GM23338 (cell line): Measurements from ENCODE around the gene ZNF385C. TPM values are rescaled to one million over a fixed set of nuclear protein-coding genes. Genes with fewer than 3 reads are reported as not detected.

ENCODE experiments used
- ATAC-seq: fragments of 200-7000 bp; cut with Tn5 transposase; 3 replicates; pipeline ENCODE4 v1.9.1; 2020
- DNase-seq: peaks from one replicate; pipeline ENCODE4 v3.0.0-alpha.2; 2015; ENCODE audit warnings: low spot score
- H2AFZ ChIP-seq: fragments of 200-600 bp; sonication (generic); 2 replicates; pipeline ENCODE4 v1.8.0; 2016; ENCODE audit warnings: antibody characterized with exemption, mild to moderate bottlenecking, moderate library complexity
- H3F3A ChIP-seq: fragments of 200-600 bp; sonication (generic); replicated peaks from 2 replicates; pipeline ENCODE4 v1.8.0; 2017; ENCODE audit warnings: antibody characterized with exemption, mixed run types, low read depth
- H3K27ac ChIP-seq: fragments of 200-600 bp; sonication (generic); 2 replicates; pipeline ENCODE4 v1.6.1; 2016; ENCODE audit warnings: low read depth
- H3K27me3 ChIP-seq: fragments of 200-600 bp; sonication (generic); 2 replicates; pipeline ENCODE4 v1.8.0; 2016; ENCODE audit warnings: mild to moderate bottlenecking, mixed run types, moderate library complexity; ENCODE audit not compliant: insufficient read depth
- H3K36me3 ChIP-seq: fragments of 200-600 bp; sonication (generic); 2 replicates; pipeline ENCODE4 v1.8.0; 2016; ENCODE audit warnings: mild to moderate bottlenecking; ENCODE audit not compliant: insufficient read depth
- H3K4me1 ChIP-seq: fragments of 200-600 bp; sonication (generic); 2 replicates; pipeline ENCODE4 v1.8.0; 2016; ENCODE audit warnings: mild to moderate bottlenecking, moderate library complexity; ENCODE audit not compliant: insufficient read depth
- H3K4me2 ChIP-seq: fragments of 200-600 bp; sonication (generic); 2 replicates; pipeline ENCODE4 v1.7.1; 2017; ENCODE audit warnings: mixed run types
- H3K4me3 ChIP-seq: fragments of 200-600 bp; sonication (generic); 2 replicates; pipeline ENCODE4 v1.6.1; 2016; ENCODE audit warnings: mixed run types
- H3K79me2 ChIP-seq: fragments of 200-600 bp; sonication (generic); replicated peaks from 2 replicates; pipeline ENCODE4 v1.8.0; 2017; ENCODE audit warnings: mild to moderate bottlenecking; ENCODE audit not compliant: insufficient read depth
- H3K9me2 ChIP-seq: fragments of 200-600 bp; sonication (generic); 2 replicates; pipeline ENCODE4 v1.8.0; 2017; ENCODE audit not compliant: insufficient read depth
- H4K20me1 ChIP-seq: fragments of 200-600 bp; sonication (generic); replicated peaks from 2 replicates; pipeline ENCODE4 v1.8.0; 2017; ENCODE audit warnings: mild to moderate bottlenecking; ENCODE audit not compliant: insufficient read depth
- H3K27ac Mint-ChIP-seq: 2 replicates; pipeline ENCODE4 v1.8.0; 2020; ENCODE audit warnings: inconsistent platforms, mild to moderate bottlenecking, moderate library complexity, mixed read lengths
- H3K27me3 Mint-ChIP-seq: 3 replicates; pipeline ENCODE4 v1.8.0; 2022; ENCODE audit warnings: low read depth, mild to moderate bottlenecking, moderate library complexity, mixed read lengths, inconsistent platforms; ENCODE audit not compliant: insufficient read depth, poor library complexity
- H3K36me3 Mint-ChIP-seq: 3 replicates; pipeline ENCODE4 v1.8.0; 2021; ENCODE audit warnings: low read depth, mild to moderate bottlenecking, inconsistent platforms, moderate library complexity, mixed read lengths
- H3K4me1 Mint-ChIP-seq: 3 replicates; pipeline ENCODE4 v1.8.0; 2020; ENCODE audit warnings: mild to moderate bottlenecking, inconsistent platforms, mixed read lengths
- H3K4me3 Mint-ChIP-seq: 3 replicates; pipeline ENCODE4 v1.8.0; 2021; ENCODE audit warnings: moderate library complexity, mild to moderate bottlenecking, inconsistent platforms, mixed read lengths
- H3K9me3 Mint-ChIP-seq: 3 replicates; pipeline ENCODE4 v1.8.0; 2020; ENCODE audit warnings: moderate library complexity, mild to moderate bottlenecking, inconsistent platforms, mixed read lengths
- CREB1 ChIP-seq: fragments of 250-450 bp; sonication (Bioruptor Pico); IDR thresholded peaks from 2 replicates; pipeline ENCODE4 v1.5.0; 2020; ENCODE audit warnings: low read depth, mild to moderate bottlenecking, moderate library complexity
- EZH2 ChIP-seq: fragments of 200-600 bp; sonication (generic); IDR thresholded peaks from one replicate; pipeline ENCODE4 v1.8.0; 2017; ENCODE audit warnings: antibody characterized with exemption, mild to moderate bottlenecking, low read depth; ENCODE audit not compliant: unreplicated experiment
- EZH2phosphoT487 ChIP-seq: fragments of 200-600 bp; sonication (generic); IDR thresholded peaks from one replicate; pipeline ENCODE4 v1.8.1; 2018; ENCODE audit warnings: antibody characterized with exemption; ENCODE audit not compliant: unreplicated experiment
- JUNB ChIP-seq: IDR thresholded peaks from one replicate; pipeline ENCODE4 v1.6.1; 2016; ENCODE audit warnings: antibody characterized with exemption; ENCODE audit not compliant: unreplicated experiment
- NANOG ChIP-seq: IDR thresholded peaks from 2 replicates; pipeline ENCODE4 v1.6.1; 2016; ENCODE audit warnings: antibody characterized with exemption, borderline replicate concordance
- POLR2AphosphoS5 ChIP-seq: IDR thresholded peaks from 2 replicates; pipeline ENCODE4 v1.6.1; 2016; ENCODE audit warnings: antibody characterized with exemption, low read depth
- REST ChIP-seq: IDR thresholded peaks from one replicate; pipeline ENCODE4 v1.6.1; 2018; ENCODE audit warnings: antibody characterized with exemption; ENCODE audit not compliant: unreplicated experiment
- STAT1 ChIP-seq: IDR thresholded peaks from one replicate; pipeline ENCODE4 v1.6.1; 2016; ENCODE audit warnings: antibody characterized with exemption; ENCODE audit not compliant: unreplicated experiment
- ZNF114 ChIP-seq: fragments of 250-450 bp; sonication (Bioruptor Pico); IDR thresholded peaks from 2 replicates; pipeline ENCODE4 v1.5.0; 2020; ENCODE audit warnings: mild to moderate bottlenecking, moderate library complexity
- ZNF331 ChIP-seq: fragments of 250-450 bp; sonication (Bioruptor Pico); IDR thresholded peaks from 2 replicates; pipeline ENCODE4 v1.5.0; 2020; ENCODE audit warnings: low read depth, mild to moderate bottlenecking, moderate library complexity
- ZNF462 ChIP-seq: fragments of 250-450 bp; sonication (Bioruptor Pico); IDR thresholded peaks from 2 replicates; pipeline ENCODE4 v1.5.0; 2020; ENCODE audit warnings: mild to moderate bottlenecking, moderate library complexity
- polyA plus RNA-seq: library from polyadenylated mRNA; unstranded; fragments of >200 nt; fragmentation: Nextera tagmentation; extraction: Ambion mirVana; gene quantifications from 2 replicates; pipeline ENCODE4 v1.2.1, GENCODE V29; 2016
- total RNA-seq: library from RNA; depleted of rRNA; stranded (reverse); fragments of >200 nt; shearing (Covaris generic); gene quantifications from 2 replicates; pipeline ENCODE4 v1.2.3, GENCODE V29; 2014
- TF ChIP-seq, protein P1 (sequence below), 2 experiments: fragments of 200-600 bp in 1 of 2; sonication (generic) in 1 of 2; conservative IDR thresholded peaks; 2 replicates each; pipeline versions ENCODE4 v1.5.1 to v1.6.1; 2016 to 2017; ENCODE audit warnings: antibody characterized with exemption in 2 of 2, low read depth in 2 of 2, mild to moderate bottlenecking in 2 of 2, moderate library complexity in 1 of 2
- TF ChIP-seq, protein P2 (sequence below): IDR thresholded peaks from 2 replicates; pipeline ENCODE4 v1.6.1; 2016; ENCODE audit warnings: antibody characterized with exemption

ZNF385C gene
- total and polyA plus RNA-seq, 2 experiments from 2014 or later: 1.9 to 3.1 TPM

GRCh38 chr17:42062681-42063080, 35.6 kb downstream of the ZNF385C start:
- peaks cover 15% of the 10 kb centered on the region for H3K27me3 Mint-ChIP-seq
- Histone ChIP-seq H3K27me3 (no peaks in the 10 kb centered on the region), H3K79me2 (no peaks in the 10 kb centered on the region), H3K27ac (no peak overlapping the region), H3K9me2 (no peaks in the 10 kb centered on the region), H3K4me3 (no peak overlapping the region), H3K36me3 (no peaks in the 10 kb centered on the region), H4K20me1 (no peaks in the 10 kb centered on the region), H3F3A (0 out of 2 replicates have a peak, but pooled peaks cover 3% of the 10 kb centered on the region), H3K4me2 (no peak overlapping the region), H3K4me1 (peaks cover 10% of the 10 kb centered on the region; the same call in 1 of the 2 replicates), H2AFZ (no peak overlapping the region)
- DNase-seq (no peak), ATAC-seq (peak; percentile 4; the same call in 1 of the 3 replicates)
- H3K4me1 Mint-ChIP-seq: peaks cover 31% of the 10 kb centered on the region
- H3K27ac Mint-ChIP-seq: no peak overlapping the region
- no peaks in the 10 kb centered on the region; the same call in 2 of the 3 replicates for H3K36me3 Mint-ChIP-seq
- TF ChIP-seq REST (no peak), POLR2AphosphoS5 (no peak), ZNF462 (no peak), EZH2 (no peak), STAT1 (no peak), CREB1 (CRISPR knock-in tag) (no peak), NANOG (no peak), EZH2phosphoT487 (no peak), ZNF114 (no peak), ZNF331 (no peak), JUNB (no peak)
- TF ChIP-seq, protein P1, sequence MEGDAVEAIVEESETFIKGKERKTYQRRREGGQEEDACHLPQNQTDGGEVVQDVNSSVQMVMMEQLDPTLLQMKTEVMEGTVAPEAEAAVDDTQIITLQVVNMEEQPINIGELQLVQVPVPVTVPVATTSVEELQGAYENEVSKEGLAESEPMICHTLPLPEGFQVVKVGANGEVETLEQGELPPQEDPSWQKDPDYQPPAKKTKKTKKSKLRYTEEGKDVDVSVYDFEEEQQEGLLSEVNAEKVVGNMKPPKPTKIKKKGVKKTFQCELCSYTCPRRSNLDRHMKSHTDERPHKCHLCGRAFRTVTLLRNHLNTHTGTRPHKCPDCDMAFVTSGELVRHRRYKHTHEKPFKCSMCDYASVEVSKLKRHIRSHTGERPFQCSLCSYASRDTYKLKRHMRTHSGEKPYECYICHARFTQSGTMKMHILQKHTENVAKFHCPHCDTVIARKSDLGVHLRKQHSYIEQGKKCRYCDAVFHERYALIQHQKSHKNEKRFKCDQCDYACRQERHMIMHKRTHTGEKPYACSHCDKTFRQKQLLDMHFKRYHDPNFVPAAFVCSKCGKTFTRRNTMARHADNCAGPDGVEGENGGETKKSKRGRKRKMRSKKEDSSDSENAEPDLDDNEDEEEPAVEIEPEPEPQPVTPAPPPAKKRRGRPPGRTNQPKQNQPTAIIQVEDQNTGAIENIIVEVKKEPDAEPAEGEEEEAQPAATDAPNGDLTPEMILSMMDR (conservative IDR thresholded peaks at IDR 0.05; ENCODE audit: low read depth in 2 of 2): no peak
- TF ChIP-seq, protein P2, sequence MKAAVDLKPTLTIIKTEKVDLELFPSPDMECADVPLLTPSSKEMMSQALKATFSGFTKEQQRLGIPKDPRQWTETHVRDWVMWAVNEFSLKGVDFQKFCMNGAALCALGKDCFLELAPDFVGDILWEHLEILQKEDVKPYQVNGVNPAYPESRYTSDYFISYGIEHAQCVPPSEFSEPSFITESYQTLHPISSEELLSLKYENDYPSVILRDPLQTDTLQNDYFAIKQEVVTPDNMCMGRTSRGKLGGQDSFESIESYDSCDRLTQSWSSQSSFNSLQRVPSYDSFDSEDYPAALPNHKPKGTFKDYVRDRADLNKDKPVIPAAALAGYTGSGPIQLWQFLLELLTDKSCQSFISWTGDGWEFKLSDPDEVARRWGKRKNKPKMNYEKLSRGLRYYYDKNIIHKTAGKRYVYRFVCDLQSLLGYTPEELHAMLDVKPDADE: no peak
- H3K9me3 Mint-ChIP-seq: no peaks in the 10 kb centered on the region
- H3K4me3 Mint-ChIP-seq: no peak overlapping the region
